Endothelial cell of umbilical vein (primary cell): ENCODE results near the gene LDLRAD4. TPM values are rescaled to one million over a fixed set of nuclear protein-coding genes. Genes with fewer than 3 reads are reported as not detected.

ENCODE experiments used
- BruUV-seq: library from RNA; stranded (reverse); fragments of 400-500 nt; replicated peaks from 2 replicates; lab custom pipeline; 2021; lab: Mats Ljungman, UMichigan
- CTCF ChIA-PET: fragments of 300-600, 350-600 bp; sonication (Branson Sonifier 250); formaldehyde crosslinking; loops from one replicate; lab custom pipeline; 2021; ENCODE audit warnings: antibody characterized with exemption, inconsistent platforms; lab: Charles Lee
- POLR2A ChIA-PET: fragments of 300-600, 350-600 bp; sonication (Branson Sonifier 250); formaldehyde crosslinking; loops from one replicate; lab custom pipeline; 2021; ENCODE audit warnings: antibody characterized with exemption, inconsistent platforms; lab: Charles Lee
- DNase-seq: peaks from one replicate; pipeline ENCODE4 v3.0.0-alpha.2; 2011; ENCODE audit warnings: low read depth, low spot score
- FAIRE-seq: peaks from 2 replicates; lab custom pipeline; 2011; peaks lifted over from hg19 to GRCh38; lab: Jason Lieb, UNC
- H2AFZ ChIP-seq: 2 replicates; pipeline ENCODE4 v1.6.0; 2012; ENCODE audit warnings: low read depth, low read length, control low read depth, inconsistent platforms
- H3K27ac ChIP-seq: 2 replicates; pipeline ENCODE4 v1.5.1; 2011; ENCODE audit warnings: low read depth, mild to moderate bottlenecking, control low read depth, low read length, moderate library complexity; ENCODE audit not compliant: insufficient read depth
- H3K27me3 ChIP-seq, 2 experiments: 2 replicates each; pipeline versions ENCODE4 v1.6.0 to v1.6.1; 2011; ENCODE audit warnings: low read length in 2 of 2, mixed read lengths in 1 of 2; ENCODE audit not compliant: control insufficient read depth in 2 of 2, insufficient read depth in 2 of 2
- H3K36me3 ChIP-seq, 2 experiments: 2 replicates in 1 of 2; 3 replicates in 1 of 2; pipeline ENCODE4 v1.5.1; 2011; ENCODE audit warnings: low read length in 2 of 2, mild to moderate bottlenecking in 1 of 2, moderate library complexity in 1 of 2; ENCODE audit not compliant: control insufficient read depth in 2 of 2, insufficient read depth in 2 of 2; ENCODE audit errors: extremely low read depth in 1 of 2
- H3K4me1 ChIP-seq: 3 replicates; pipeline ENCODE4 v1.5.1; 2011; ENCODE audit warnings: mild to moderate bottlenecking, low read length; ENCODE audit not compliant: control insufficient read depth, insufficient read depth; ENCODE audit errors: extremely low read depth
- H3K4me2 ChIP-seq: 2 replicates; pipeline ENCODE4 v1.6.1; 2011; ENCODE audit warnings: low read length, control low read depth, mixed read lengths; ENCODE audit not compliant: insufficient read depth
- H3K4me3 ChIP-seq, 3 experiments: fragments of 200-600 bp in 1 of 3; sonication (generic), shearing (Covaris generic) in 1 of 3; replicated peaks in 1 of 3; 2 replicates each; pipeline ENCODE4 v1.5.1; 2011 to 2016; ENCODE audit warnings: control low read depth in 3 of 3, low read length in 3 of 3, mild to moderate bottlenecking in 2 of 3, inconsistent platforms in 1 of 3, low read depth in 1 of 3, moderate library complexity in 1 of 3; ENCODE audit not compliant: insufficient read depth in 1 of 3
- H3K79me2 ChIP-seq: 2 replicates; pipeline ENCODE4 v1.6.0; 2012; ENCODE audit warnings: low read length, inconsistent platforms; ENCODE audit not compliant: control insufficient read depth, insufficient read depth
- H3K9ac ChIP-seq: replicated peaks from 2 replicates; pipeline ENCODE3; 2011; ENCODE audit warnings: low read length, control low read depth; ENCODE audit not compliant: insufficient read depth; ENCODE audit errors: extremely low read depth
- H3K9me1 ChIP-seq: replicated peaks from 3 replicates; pipeline ENCODE4 v1.6.0; 2011; ENCODE audit warnings: mild to moderate bottlenecking, low read length; ENCODE audit not compliant: control insufficient read depth, insufficient read depth; ENCODE audit errors: extremely low read depth
- H3K9me3 ChIP-seq: replicated peaks from 2 replicates; pipeline ENCODE4 v1.5.1; 2012; ENCODE audit warnings: low read length, inconsistent platforms; ENCODE audit not compliant: control insufficient read depth, insufficient read depth
- H4K20me1 ChIP-seq: replicated peaks from 2 replicates; pipeline ENCODE3; 2011; ENCODE audit warnings: mild to moderate bottlenecking, low read length; ENCODE audit not compliant: control insufficient read depth, insufficient read depth; ENCODE audit errors: extremely low read depth
- FOS ChIP-seq: IDR thresholded peaks from 2 replicates; pipeline ENCODE4 v1.6.1; 2011; ENCODE audit warnings: mild to moderate bottlenecking, low read length, moderate library complexity, borderline replicate concordance; ENCODE audit not compliant: insufficient read depth
- GATA2 ChIP-seq: IDR thresholded peaks from 2 replicates; pipeline ENCODE4 v1.7.0; 2011; ENCODE audit warnings: low read depth, mild to moderate bottlenecking, moderate library complexity, mixed read lengths, low read length; ENCODE audit not compliant: insufficient read length, insufficient read depth
- MYC ChIP-seq: IDR thresholded peaks from one replicate; pipeline ENCODE4 v1.6.1; 2011; ENCODE audit warnings: mild to moderate bottlenecking, low read depth, low read length
- POLR2A ChIP-seq: IDR thresholded peaks from 2 replicates; pipeline ENCODE4 v1.6.1; 2012; ENCODE audit warnings: low read depth, mild to moderate bottlenecking, control low read depth, low read length
- POLR2AphosphoS5 ChIP-seq: IDR thresholded peaks from 2 replicates; pipeline ENCODE4 v1.6.1; 2012; ENCODE audit warnings: low read depth, mild to moderate bottlenecking, control low read depth, low read length, moderate library complexity; ENCODE audit not compliant: insufficient read depth
- dilution Hi-C: fragments of 300-500 bp; cut with MboI; formaldehyde crosslinking; loops from one replicate; pipeline ENCODE4 v1.15.0; 2019; ENCODE audit warnings: low sequenced_read_pairs; ENCODE audit not compliant: extremely low pct_ligation_motif_present
- intact Hi-C: fragments of 100-400 bp; cut with micrococcal nuclease; formaldehyde crosslinking; loops from one replicate; pipeline ENCODE4 v1.10.0; 2022
- polyA plus RNA-seq, 4 experiments: library from polyadenylated mRNA; depleted of rRNA in 3 of 4; stranded (reverse) in 3 of 4; unstranded in 1 of 4; fragments of >200 nt; gene quantifications; 2 replicates each; pipeline versions ENCODE4 v1.2.1 to v1.2.3, GENCODE V29; 2011 to 2012; ENCODE audit warnings: missing spikeins in 1 of 4
- total RNA-seq: library from RNA; stranded (reverse); gene quantifications from 2 replicates; pipeline ENCODE4 v1.2.3, GENCODE V29; 2021
- TF ChIP-seq, protein P1 (sequence below), 2 donors: IDR thresholded peaks; 1 replicate in 1 of 2; 2 replicates in 1 of 2; pipeline ENCODE4 v1.5.1; 2011; ENCODE audit warnings: low read length in 2 of 2, mild to moderate bottlenecking in 2 of 2, moderate library complexity in 2 of 2, control low read depth in 1 of 2, inconsistent platforms in 1 of 2, low read depth in 1 of 2; ENCODE audit not compliant: insufficient read depth in 1 of 2; ENCODE audit errors: extremely low read depth in 1 of 2

Gene LDLRAD4
- total and polyA plus RNA-seq, 2 donors (not counting 3 experiments of a cell fraction or from before 2014, with no cell fraction given), result 5.2 to 6.5 TPM

DNA sequence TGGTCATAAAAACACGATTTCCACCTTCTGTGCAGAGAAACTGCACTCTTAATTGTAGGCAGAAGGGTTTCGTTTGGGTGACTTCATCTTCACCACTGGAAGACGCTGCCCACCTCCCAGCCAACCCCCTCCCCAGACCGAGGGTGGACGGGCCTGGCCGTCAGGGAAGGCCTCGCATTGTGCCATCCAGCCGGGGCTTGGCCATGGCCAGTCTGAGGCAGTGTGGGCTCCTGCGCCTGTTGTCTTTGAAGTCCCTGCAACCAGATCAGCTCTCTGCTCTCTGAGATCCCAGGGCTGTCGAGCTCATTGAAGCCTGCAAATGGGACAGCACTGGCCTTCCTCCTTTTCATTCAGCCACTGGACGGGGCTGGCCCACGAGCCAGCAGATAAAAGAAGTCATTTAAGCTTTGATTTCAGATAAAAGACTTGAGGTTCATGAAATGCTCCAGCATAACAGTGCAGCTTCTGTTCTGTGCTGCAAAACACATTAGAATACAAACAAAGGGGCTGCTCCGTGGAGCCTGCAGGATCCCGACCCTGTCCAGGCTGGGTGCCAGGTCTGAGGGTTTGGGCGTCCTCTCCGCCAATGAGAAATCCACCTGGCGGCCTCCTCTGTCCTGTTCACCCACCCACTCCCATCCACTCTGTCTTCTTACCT is 253.5 kb downstream of the LDLRAD4 start:
- no peak for DNase-seq
- no TSS peak for BruUV-seq
- H3K9ac ChIP-seq, result no peak overlapping the region
- intact Hi-C loops, result no loop called here
- no peaks in the 10 kb centered on the region for H3K79me2 ChIP-seq
- no peaks in the 10 kb centered on the region for H3K4me1 ChIP-seq
- H3K4me2 ChIP-seq, result no peak overlapping the region
- CTCF ChIA-PET, result interaction anchor here (0.8 kb wide), 1 partner anchor 59 kb away, joined by 3 read pairs; no protein-coding TSS in a partner anchor
- H2AFZ ChIP-seq, result no peak overlapping the region
- H4K20me1 ChIP-seq, result no peaks in the 10 kb centered on the region
- H3K9me3 ChIP-seq, result no peaks in the 10 kb centered on the region
- FAIRE-seq, result no peak
- no peaks in the 10 kb centered on the region for H3K27me3 ChIP-seq
- TF ChIP-seq GATA2 (no peak), FOS (no peak), POLR2AphosphoS5 (no peak)
- TF ChIP-seq, protein P1, sequence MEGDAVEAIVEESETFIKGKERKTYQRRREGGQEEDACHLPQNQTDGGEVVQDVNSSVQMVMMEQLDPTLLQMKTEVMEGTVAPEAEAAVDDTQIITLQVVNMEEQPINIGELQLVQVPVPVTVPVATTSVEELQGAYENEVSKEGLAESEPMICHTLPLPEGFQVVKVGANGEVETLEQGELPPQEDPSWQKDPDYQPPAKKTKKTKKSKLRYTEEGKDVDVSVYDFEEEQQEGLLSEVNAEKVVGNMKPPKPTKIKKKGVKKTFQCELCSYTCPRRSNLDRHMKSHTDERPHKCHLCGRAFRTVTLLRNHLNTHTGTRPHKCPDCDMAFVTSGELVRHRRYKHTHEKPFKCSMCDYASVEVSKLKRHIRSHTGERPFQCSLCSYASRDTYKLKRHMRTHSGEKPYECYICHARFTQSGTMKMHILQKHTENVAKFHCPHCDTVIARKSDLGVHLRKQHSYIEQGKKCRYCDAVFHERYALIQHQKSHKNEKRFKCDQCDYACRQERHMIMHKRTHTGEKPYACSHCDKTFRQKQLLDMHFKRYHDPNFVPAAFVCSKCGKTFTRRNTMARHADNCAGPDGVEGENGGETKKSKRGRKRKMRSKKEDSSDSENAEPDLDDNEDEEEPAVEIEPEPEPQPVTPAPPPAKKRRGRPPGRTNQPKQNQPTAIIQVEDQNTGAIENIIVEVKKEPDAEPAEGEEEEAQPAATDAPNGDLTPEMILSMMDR (IDR thresholded peaks at IDR 0.05; ENCODE audit: extremely low read depth in 1 of 2, insufficient read depth in 1 of 2, low read depth in 1 of 2, low read length in 2 of 2), result no peak
- no peak overlapping the region for H3K27ac ChIP-seq
- no peaks in the 10 kb centered on the region for H3K9me1 ChIP-seq
- dilution Hi-C loops, result no loop called here
- no peak overlapping the region for H3K4me3 ChIP-seq
- POLR2A ChIA-PET, result no interaction called here
- no peaks in the 10 kb centered on the region for H3K36me3 ChIP-seq

DNA sequence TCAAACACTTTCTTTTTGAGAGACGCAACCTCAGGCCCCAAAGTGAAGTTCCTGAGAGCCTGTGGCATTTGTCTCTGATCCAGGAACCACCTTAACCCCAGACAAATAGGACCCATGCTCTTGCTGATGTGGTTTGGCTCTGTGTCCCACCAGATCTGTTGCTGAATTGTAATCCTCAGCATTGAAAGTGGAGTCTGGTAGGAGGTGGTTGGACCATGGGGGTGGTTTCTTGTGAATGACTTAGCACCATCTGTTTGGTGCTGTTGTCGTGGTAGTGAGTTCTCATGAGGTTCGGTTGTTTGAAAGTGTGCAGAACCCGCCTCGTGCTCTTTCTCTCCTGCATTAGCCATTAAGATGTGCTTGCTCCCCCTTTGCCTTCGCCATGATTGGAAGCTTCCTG is 255.2 kb downstream of the LDLRAD4 start:
- H3K9me3 ChIP-seq, result no peaks in the 10 kb centered on the region
- no peak for FAIRE-seq
- no TSS peak for BruUV-seq

More for the DNA sequence above, 255.2 kb downstream of the LDLRAD4 start:
- H3K36me3 ChIP-seq, result no peaks in the 10 kb centered on the region
- no peaks in the 10 kb centered on the region for H4K20me1 ChIP-seq
- dilution Hi-C loops, result no loop called here
- intact Hi-C loops, result no loop called here
- no peak overlapping the region for H3K4me3 ChIP-seq
- ChIA-PET CTCF (no interaction called here), POLR2A (no interaction called here)
- no peaks in the 10 kb centered on the region for H3K9me1 ChIP-seq
- H3K27ac ChIP-seq, result no peak overlapping the region
- no peak overlapping the region for H3K9ac ChIP-seq
- H3K27me3 ChIP-seq, result no peaks in the 10 kb centered on the region
- no peaks in the 10 kb centered on the region for H3K79me2 ChIP-seq
- no peak overlapping the region for H2AFZ ChIP-seq
- no peak for DNase-seq
- no peak for TF ChIP-seq POLR2A
- TF ChIP-seq GATA2, result no peak
- no peak for TF ChIP-seq MYC
- no peak for TF ChIP-seq FOS
- no peak overlapping the region for H3K4me2 ChIP-seq
- no peaks in the 10 kb centered on the region for H3K4me1 ChIP-seq
